NCI-H2107 treated with DMSO at 0.1 percent for 48 hours (cell line): ENCODE results near the gene RAPGEF6.
"Not testable (repeated sequence)": the region's sequence is repeated elsewhere in the genome, so short reads cannot be mapped to it uniquely, and the experiment has no call there.

ENCODE experiments used
- DNase-seq: peaks from one replicate; lab custom pipeline; 2025; ENCODE audit not compliant: unreplicated experiment; lab: John Stamatoyannopoulos, UW

The RAPGEF6 gene

GRCh38 chr5:131634996-131635683 is at the start of gene RAPGEF6:
Gene RAPGEF6 (minus strand): TSS chr5:131635229. CDS start chr5:131635030, 199 bp downstream.
- DNase-seq, result peak; percentile 93

GRCh38 chr5:131684595-131684994 is 49.6 kb upstream of the RAPGEF6 start:
- DNase-seq, result no peak

- no peak for DNase-seq
Measured at GRCh38 chr5:131684051-131684450, 49.0 kb upstream of the RAPGEF6 start.

DNA sequence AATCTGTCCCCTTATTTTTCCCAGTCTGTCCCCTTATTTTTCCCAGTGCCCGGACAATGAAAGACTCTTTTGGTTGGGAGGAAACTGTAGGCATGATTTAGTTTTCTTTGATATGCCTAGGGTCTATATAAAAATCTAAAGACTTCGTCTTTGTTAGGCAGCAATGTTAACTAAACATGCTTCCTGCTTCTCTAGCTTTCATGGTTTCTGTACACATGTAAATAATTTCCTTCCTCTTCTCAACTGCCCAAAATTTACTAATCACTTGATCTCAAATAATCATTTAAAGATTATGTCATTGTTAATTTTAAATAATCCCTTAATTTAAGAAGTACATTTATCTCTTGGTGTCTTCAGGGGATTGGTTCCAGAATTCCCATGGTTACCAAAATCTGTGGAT is 47.8 kb upstream of the RAPGEF6 start:
- no peak for DNase-seq

DNA sequence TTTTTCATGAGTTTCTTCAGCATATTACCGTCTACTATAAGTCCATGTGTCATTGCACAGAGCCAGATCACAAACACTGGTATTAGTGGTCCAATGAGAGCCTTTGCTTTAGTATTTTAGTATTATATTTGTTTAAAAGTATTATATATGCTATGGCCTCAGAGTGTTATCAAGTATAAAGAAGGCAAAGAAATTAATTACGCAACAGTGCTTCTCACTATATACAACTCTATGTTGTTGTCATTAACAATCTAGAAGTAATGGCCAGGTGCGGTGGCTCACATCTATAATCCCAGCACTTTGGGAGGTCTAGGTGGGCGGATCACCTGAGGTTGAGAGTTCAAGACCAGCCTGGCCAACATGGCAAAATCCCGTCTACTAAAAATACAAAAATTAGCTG is 47.1 kb upstream of the RAPGEF6 start:
- no peak for DNase-seq

GRCh38 chr5:131679911-131680310 is 44.9 kb upstream of the RAPGEF6 start:
- no peak for DNase-seq

DNA sequence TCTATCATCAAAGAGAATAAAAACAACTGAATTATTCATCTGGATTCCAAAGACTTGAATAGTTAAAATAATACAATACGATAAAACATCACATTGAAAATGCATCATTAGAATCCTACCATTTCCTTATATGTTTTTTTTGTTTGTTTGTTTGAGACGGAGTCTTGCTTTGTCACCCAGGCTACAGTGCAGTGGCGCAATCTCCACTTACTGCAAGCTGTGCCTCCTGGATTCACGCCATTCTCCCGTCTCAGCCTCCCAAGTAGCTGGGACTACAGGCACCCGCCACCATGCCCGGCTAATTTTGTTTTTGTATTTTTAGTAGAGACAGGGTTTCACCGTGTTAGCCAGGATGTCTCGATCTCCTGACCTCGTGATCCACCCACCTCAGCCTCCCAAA is 43.2 kb upstream of the RAPGEF6 start:
- DNase-seq, result not testable (repeated sequence)

GRCh38 chr5:131677115-131677514 is 42.1 kb upstream of the RAPGEF6 start:
- DNase-seq, result no peak

GRCh38 chr5:131672776-131673175 is 37.7 kb upstream of the RAPGEF6 start:
- no peak for DNase-seq

GRCh38 chr5:131671994-131672655 is 37.1 kb upstream of the RAPGEF6 start:
- no peak for DNase-seq

- no peak for DNase-seq
Measured at GRCh38 chr5:131671409-131671808, 36.4 kb upstream of the RAPGEF6 start.

DNA sequence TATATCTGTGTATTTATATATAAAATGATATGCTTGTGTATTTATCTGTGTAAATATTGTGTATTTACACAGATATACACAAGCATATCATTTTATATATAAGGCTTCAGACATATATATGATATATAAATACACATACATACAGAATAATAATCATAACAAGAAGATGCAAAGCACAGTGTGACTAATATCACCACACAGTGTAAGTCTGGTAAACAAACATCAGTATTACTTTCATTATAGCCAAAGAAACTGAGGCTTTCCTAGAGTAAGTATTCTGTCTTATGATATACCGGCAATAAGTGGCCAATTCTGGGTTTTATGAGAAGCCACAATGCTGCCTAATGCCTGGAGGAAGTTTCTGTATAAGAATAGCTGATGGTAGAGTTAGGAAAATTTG is 29.9 kb upstream of the RAPGEF6 start:
- DNase-seq, result no peak

GRCh38 chr5:131661933-131662332 is 26.9 kb upstream of the RAPGEF6 start:
- no peak for DNase-seq

DNA sequence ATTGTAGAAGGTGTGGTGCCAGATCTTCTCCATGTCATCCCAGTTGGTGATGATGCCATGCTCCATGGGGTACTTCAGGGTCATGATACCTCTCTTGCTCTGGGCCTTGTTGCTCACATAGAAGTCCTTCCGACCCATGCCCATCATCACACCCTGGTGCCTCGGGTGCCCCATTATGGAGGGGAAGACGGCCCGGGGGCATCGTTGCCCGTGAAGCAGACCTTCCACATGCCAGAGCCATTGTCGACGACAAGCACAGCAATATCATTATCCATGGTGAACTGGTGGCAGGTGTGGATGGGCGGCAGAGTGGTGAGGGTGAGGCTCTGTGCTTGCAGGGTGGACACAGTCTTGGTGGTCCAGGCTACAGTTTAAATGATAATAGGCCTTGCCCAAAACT is 24.8 kb upstream of the RAPGEF6 start:
- DNase-seq, result no peak

DNA sequence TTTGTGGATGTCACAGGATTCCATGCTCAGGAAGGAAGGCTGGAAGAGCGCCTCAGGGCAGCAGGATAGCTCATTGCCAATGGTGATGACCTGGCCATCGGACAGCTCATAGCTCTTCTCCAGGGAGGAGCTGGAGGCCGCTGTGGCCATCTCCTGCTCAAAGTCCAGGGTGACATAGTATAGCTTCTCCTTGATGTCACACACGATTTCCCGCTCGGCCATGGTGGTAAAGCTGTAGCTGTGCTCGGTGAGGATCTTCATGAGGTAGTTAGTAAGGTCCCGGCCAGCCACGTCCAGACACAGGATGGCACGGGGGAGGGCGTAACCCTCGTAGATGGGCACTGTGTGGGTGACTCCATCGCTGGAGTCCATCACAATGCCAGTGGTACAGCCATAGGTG is 24.3 kb upstream of the RAPGEF6 start:
- no peak for DNase-seq

DNA sequence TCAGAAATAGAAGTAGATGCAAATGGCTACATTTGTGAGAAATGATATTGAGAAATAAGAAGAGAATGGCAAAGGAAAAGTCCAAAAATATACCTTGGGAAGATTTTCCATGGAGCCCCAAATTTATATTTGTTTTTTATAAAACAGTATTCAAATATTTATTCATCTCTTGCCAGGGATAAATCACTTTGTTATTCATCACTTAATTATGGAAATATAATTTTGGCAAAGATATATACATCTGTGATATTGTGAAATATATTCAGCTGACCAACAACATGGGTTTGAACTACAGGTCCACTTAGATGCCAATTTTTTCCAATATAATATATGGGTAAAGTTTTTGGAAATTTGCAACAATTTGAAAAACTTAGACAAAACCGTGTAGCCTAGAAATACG is 19.7 kb upstream of the RAPGEF6 start:
- no peak for DNase-seq

DNA sequence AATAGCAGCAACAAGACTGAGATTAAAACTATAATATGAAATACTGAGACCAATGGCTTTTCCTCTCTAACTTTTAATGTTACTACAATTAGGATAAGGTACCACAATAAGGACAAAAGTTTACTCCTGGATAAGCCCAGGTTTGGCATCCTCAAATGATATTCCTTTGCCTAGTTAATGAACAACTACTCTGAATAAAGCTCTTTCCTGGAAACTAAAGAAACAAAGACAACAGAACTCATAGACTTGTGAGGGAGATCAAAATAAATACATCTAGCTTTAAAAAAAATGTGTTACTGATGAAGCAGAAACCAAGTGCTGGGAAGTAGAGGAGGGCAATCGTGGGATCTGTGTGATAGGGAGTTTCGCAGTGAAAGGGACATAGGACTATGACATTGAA is 19.3 kb upstream of the RAPGEF6 start:
- DNase-seq, result no peak

GRCh38 chr5:131649161-131649560 is 14.1 kb upstream of the RAPGEF6 start:
- no peak for DNase-seq

DNA sequence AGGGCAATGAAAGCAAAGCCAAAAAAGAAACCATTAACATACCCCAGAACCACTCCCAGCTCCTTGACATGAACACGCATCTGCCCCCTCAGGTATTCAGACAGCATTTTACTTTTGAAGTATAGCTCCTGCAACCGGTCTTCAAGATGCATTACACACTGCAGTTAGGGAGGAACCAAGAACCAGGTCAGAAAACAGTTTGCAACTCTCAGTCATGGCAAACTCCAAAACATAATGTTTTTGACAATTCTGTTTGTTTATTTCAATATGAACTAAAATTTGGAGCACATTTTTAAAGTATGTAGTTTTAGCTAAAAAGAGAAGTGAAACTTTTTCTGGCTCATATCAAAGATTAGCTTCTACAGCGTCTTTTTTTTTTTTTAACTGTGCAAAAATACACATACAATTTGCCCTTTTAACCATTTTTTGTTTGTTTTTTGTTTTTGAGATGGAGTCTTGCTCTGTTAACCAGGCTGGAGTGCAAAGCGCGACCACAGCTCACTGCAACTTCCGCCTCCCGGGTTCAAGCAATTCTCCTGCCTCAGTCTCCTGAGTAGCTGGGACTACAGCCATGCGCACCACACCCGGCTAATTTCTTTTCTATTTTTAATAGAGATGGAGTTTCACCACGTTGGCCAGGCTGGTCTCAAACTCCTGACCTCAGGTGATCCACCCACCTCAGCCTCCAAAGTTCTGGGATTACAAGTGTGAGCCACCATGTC is 12.2 kb upstream of the RAPGEF6 start:
- no peak for DNase-seq

DNA sequence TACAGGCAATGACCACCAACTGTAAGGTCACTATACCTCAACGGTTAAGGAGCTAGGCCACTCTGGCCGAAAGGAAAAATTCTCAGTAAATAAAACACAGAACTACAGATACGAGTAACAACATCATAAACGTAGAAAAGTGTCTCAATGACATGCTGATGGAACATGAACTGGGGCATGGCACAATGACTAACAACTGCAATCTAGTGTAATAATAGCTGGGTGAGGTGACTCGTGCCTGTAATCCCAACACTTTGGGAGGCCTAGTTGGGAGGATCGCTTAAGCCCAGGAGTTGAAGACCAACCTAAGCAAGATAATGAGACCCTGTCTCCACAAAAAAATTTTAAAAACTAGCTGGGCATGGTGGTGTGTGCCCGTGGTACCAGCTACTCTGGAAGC is 9.8 kb upstream of the RAPGEF6 start:
- DNase-seq, result no peak

DNA sequence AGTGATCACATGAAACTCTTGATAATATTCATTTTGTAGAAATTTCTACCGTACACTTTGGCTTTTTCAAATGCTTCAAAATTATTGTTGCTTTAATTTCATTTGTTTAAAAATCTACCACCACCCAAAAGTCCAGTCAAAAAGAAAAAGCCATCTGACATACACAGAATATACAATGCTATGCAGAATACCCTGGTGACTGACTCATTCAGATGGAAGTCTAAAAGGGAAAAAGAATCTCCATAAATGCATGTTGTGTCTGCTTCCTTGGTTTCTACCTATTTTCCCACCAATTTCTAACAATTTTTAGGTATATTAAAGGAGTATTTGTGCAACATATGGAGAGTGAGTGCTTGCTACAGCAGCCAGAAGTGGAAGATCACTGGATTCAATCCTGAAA is 9.3 kb upstream of the RAPGEF6 start:
- no peak for DNase-seq

DNA sequence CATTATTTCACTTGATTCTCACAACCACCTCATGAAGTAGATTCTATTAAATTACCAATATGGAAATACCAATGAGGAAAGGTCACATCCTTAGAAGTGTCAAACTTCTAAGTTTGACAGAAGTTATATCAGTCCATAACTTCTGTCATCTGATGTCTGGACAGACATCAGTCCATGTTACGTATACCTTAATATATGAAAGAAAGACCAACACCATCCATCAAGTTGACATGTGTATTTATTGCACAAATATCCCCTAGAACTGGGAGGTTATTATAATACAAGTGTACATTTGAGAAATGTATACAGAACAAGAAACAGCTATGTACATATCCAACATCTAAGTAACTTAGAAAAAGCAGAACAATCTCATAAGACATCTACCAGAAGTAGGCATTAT is 6.5 kb upstream of the RAPGEF6 start:
- DNase-seq, result no peak
